Panc1 (cell line): Measurements from ENCODE around the gene HACL1. TPM values are rescaled to one million over a fixed set of nuclear protein-coding genes. Genes with fewer than 3 reads are reported as not detected.

Experiments used
- ATAC-seq: fragments of 200-7000 bp; cut with Tn5 transposase; 2 replicates; pipeline ENCODE4 v1.9.1; 2020; ENCODE audit warnings: mild to moderate bottlenecking, moderate library complexity
- BruUV-seq: library from RNA; stranded (reverse); fragments of 400-500 nt; replicated peaks from 2 replicates; lab custom pipeline; 2021; lab: Mats Ljungman, UMichigan
- CTCF ChIA-PET: fragments of 300-600 bp; sonication (Branson Sonifier 250); formaldehyde crosslinking; loops from one replicate; lab custom pipeline; 2022; ENCODE audit warnings: antibody characterized with exemption; lab: Charles Lee
- POLR2A ChIA-PET: fragments of 300-600 bp; sonication (Branson Sonifier 250); formaldehyde crosslinking; loops from one replicate; lab custom pipeline; 2022; ENCODE audit warnings: antibody characterized with exemption; lab: Charles Lee
- DNase-seq: peaks from one replicate; pipeline ENCODE4 v3.0.0-alpha.2; 2010; ENCODE audit warnings: low read depth, low spot score
- H3K27ac ChIP-seq: 2 replicates; pipeline ENCODE4 v1.5.1; 2011; ENCODE audit warnings: mild to moderate bottlenecking, low read length, inconsistent platforms
- H3K27me3 ChIP-seq: fragments of 200-500 bp; sonication (Bioruptor generic); 2 replicates; pipeline ENCODE4 v1.6.0; 2014; ENCODE audit warnings: low read length, inconsistent platforms; ENCODE audit not compliant: control insufficient read depth, insufficient read depth
- H3K36me3 ChIP-seq: fragments of 200-500 bp; sonication (Bioruptor generic); 2 replicates; pipeline ENCODE4 v1.5.1; 2014; ENCODE audit warnings: inconsistent platforms, mild to moderate bottlenecking, low read length, moderate library complexity; ENCODE audit not compliant: control insufficient read depth, insufficient read depth
- H3K4me1 ChIP-seq: 2 replicates; pipeline ENCODE4 v1.5.1; 2011; ENCODE audit warnings: inconsistent platforms, mild to moderate bottlenecking, low read length, moderate library complexity; ENCODE audit not compliant: control insufficient read depth, insufficient read depth
- H3K4me3 ChIP-seq, 2 experiments: 2 replicates each; pipeline ENCODE4 v1.5.1; 2011 to 2012; ENCODE audit warnings: low read depth in 2 of 2, low read length in 2 of 2, mild to moderate bottlenecking in 2 of 2, inconsistent platforms in 1 of 2, moderate library complexity in 1 of 2
- H3K9me3 ChIP-seq: fragments of 200-500 bp; sonication (Bioruptor generic); 2 replicates; pipeline ENCODE4 v1.5.1; 2014; ENCODE audit warnings: low read depth, mild to moderate bottlenecking, inconsistent platforms, low read length, moderate library complexity; ENCODE audit not compliant: control insufficient read depth, insufficient read depth
- POLR2AphosphoS5 ChIP-seq: IDR thresholded peaks from 2 replicates; pipeline ENCODE4 v1.6.1; 2012; ENCODE audit warnings: mild to moderate bottlenecking, low read depth, low read length, moderate library complexity
- REST ChIP-seq, 2 experiments: IDR thresholded peaks; 2 replicates each; pipeline ENCODE4 v1.6.1; 2011 to 2012; ENCODE audit warnings: low read depth in 2 of 2, control low read depth in 1 of 2, low read length in 1 of 2, mild to moderate bottlenecking in 1 of 2, moderate library complexity in 1 of 2; ENCODE audit not compliant: insufficient read depth in 1 of 2
- SIN3A ChIP-seq: IDR thresholded peaks from 2 replicates; pipeline ENCODE4 v1.6.1; 2012; ENCODE audit warnings: low read depth, mild to moderate bottlenecking, low read length, moderate library complexity, borderline replicate concordance; ENCODE audit not compliant: insufficient read depth
- TCF7L2 ChIP-seq: IDR thresholded peaks from 2 replicates; pipeline ENCODE4 v1.6.1; 2011; ENCODE audit warnings: mild to moderate bottlenecking, low read depth, low read length, inconsistent platforms
- in situ Hi-C: cut with HindIII; loops from 2 replicates; pipeline ENCODE4 v1.10.0; 2016; ENCODE audit warnings: low sequenced_read_pairs, low pct_unique_long_range_greater_than_20kb
- intact Hi-C: fragments of 100-400 bp; cut with micrococcal nuclease; formaldehyde crosslinking; loops from one replicate; pipeline ENCODE4 v1.10.0; 2022; ENCODE audit not compliant: unreplicated experiment
- total RNA-seq: library from RNA; stranded (reverse); gene quantifications from one replicate; pipeline ENCODE4 v1.2.1, GENCODE V29; 2021; ENCODE audit not compliant: unreplicated experiment
- TF ChIP-seq, protein P1 (sequence below): fragments of 450-650 bp; IDR thresholded peaks from 2 replicates; pipeline ENCODE4 v1.5.1; 2017; ENCODE audit warnings: mild to moderate bottlenecking

The HACL1 gene
- total RNA-seq, 1 experiment from 2014 or later, result 26.8 TPM

GRCh38 chr3:15576475-15576874 is 24.9 kb downstream of the HACL1 start:
- BruUV-seq, result no TSS peak
- ATAC-seq, result no peak
- TF ChIP-seq POLR2AphosphoS5, result no peak
- TF ChIP-seq SIN3A, result no peak
- TF ChIP-seq TCF7L2, result no peak
- TF ChIP-seq, protein P1, sequence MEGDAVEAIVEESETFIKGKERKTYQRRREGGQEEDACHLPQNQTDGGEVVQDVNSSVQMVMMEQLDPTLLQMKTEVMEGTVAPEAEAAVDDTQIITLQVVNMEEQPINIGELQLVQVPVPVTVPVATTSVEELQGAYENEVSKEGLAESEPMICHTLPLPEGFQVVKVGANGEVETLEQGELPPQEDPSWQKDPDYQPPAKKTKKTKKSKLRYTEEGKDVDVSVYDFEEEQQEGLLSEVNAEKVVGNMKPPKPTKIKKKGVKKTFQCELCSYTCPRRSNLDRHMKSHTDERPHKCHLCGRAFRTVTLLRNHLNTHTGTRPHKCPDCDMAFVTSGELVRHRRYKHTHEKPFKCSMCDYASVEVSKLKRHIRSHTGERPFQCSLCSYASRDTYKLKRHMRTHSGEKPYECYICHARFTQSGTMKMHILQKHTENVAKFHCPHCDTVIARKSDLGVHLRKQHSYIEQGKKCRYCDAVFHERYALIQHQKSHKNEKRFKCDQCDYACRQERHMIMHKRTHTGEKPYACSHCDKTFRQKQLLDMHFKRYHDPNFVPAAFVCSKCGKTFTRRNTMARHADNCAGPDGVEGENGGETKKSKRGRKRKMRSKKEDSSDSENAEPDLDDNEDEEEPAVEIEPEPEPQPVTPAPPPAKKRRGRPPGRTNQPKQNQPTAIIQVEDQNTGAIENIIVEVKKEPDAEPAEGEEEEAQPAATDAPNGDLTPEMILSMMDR, result no peak
- no peak for TF ChIP-seq REST (IDR thresholded peaks at IDR 0.05; ENCODE audit: insufficient read depth in 1 of 2, low read depth in 2 of 2, low read length in 1 of 2)
- POLR2A ChIA-PET, result no interaction called here
- H3K4me1 ChIP-seq, result no peaks in the 10 kb centered on the region
- H3K36me3 ChIP-seq, result peaks cover 8% of the 10 kb centered on the region
- H3K4me3 ChIP-seq, result no peak overlapping the region
- in situ Hi-C loops (no loop called here), intact Hi-C loops (no loop called here)
- no peak overlapping the region for H3K27ac ChIP-seq
- CTCF ChIA-PET, result no interaction called here
- no peaks in the 10 kb centered on the region for H3K9me3 ChIP-seq
- H3K27me3 ChIP-seq, result no peaks in the 10 kb centered on the region
- DNase-seq, result no peak

- ChIA-PET CTCF (no interaction called here), POLR2A (no interaction called here)
- no peak overlapping the region for H3K27ac ChIP-seq
- H3K4me3 ChIP-seq, result no peak overlapping the region
- no TSS peak for BruUV-seq
- H3K9me3 ChIP-seq, result no peaks in the 10 kb centered on the region
- no peak for ATAC-seq
- in situ Hi-C loops, result no loop called here
- H3K36me3 ChIP-seq, result peaks cover 11% of the 10 kb centered on the region
- intact Hi-C loops, result no loop called here
- no peak for TF ChIP-seq REST (IDR thresholded peaks at IDR 0.05; ENCODE audit: insufficient read depth in 1 of 2, low read depth in 2 of 2, low read length in 1 of 2)
- TF ChIP-seq POLR2AphosphoS5, result no peak
- TF ChIP-seq, protein P1, result no peak
- TF ChIP-seq SIN3A, result no peak
- no peak for DNase-seq
- H3K4me1 ChIP-seq, result no peaks in the 10 kb centered on the region
- no peaks in the 10 kb centered on the region for H3K27me3 ChIP-seq
These were observed 25.9 kb downstream of the HACL1 start for GRCh38 chr3:15575446-15575845.
